ENCODE results near the gene NIPBL. TPM values are rescaled to one million over a fixed set of nuclear protein-coding genes. Genes with fewer than 3 reads are reported as not detected.

Gene NIPBL
- polyA plus RNA-seq, 1 of the 3 experiments (the other 2 are of a cell fraction): 5.2 TPM

DNA sequence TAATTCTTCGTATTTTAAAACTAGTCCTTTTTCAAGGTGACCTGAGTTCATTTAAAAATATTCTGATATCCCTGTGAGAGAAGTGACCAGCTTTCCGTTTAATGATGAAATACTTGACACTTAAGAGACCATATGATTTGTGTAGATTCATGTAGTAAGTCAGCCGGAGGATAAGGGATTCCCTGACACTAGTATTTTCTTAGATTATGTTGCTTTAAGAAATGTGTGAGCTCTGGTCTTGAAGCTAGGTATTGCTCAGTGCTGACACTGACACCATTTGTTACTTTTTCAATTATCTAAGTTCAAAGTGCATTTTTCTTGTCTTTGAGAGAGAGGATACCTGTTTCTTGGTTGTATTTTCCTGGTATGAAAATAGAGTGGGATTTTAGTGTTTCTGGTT, 4.2 kb downstream of the NIPBL start:
- no peaks in the 10 kb centered on the region for H3K9me2 ChIP-seq
- no peak overlapping the region for H2AFZ ChIP-seq (ENCODE audit: low read depth)
- POLR2A ChIA-PET: no interaction called here
- no peaks in the 10 kb centered on the region for H3K27me3 ChIP-seq (ENCODE audit: insufficient read depth)
- 84% methylated on average over 3 of the region's 3 CpGs for WGBS (ENCODE audit: low lambda C conversion rate)
- H3K4me3 ChIP-seq (ENCODE audit: low read depth in 2 of 2, low read length in 1 of 2): no peak overlapping the region
- no peaks in the 10 kb centered on the region for H3K36me3 ChIP-seq (replicated peaks in 1 of 2; ENCODE audit: control insufficient read depth in 1 of 2, insufficient read depth in 2 of 2, low read length in 1 of 2)
- H3K9ac ChIP-seq: no peak overlapping the region
- CTCF ChIA-PET: interaction anchor here (0.9 kb wide), 1 partner anchor 14 kb away, joined by 3 read pairs; no protein-coding TSS in a partner anchor
- H3K9me3 ChIP-seq: no peaks in the 10 kb centered on the region
- peaks cover 0 to 11% of the 10 kb centered on the region in 2 experiments; a peak in 3 of 4 replicates for H3K4me1 ChIP-seq (ENCODE audit: control insufficient read depth in 1 of 2, insufficient read depth in 2 of 2, low read depth in 1 of 2, low read length in 1 of 2)
- DNase-seq: no peak
- H3K79me2 ChIP-seq (ENCODE audit: insufficient read depth): peaks cover 92% of the 10 kb centered on the region
- H3K27ac ChIP-seq (ENCODE audit: low read depth in 2 of 2, low read length in 1 of 2): no peak overlapping the region
- peaks cover 16% of the 10 kb centered on the region for H3F3A ChIP-seq (replicated peaks; ENCODE audit: insufficient read depth)
- H3K4me2 ChIP-seq: no peak overlapping the region
- H4K20me1 ChIP-seq (ENCODE audit: insufficient read depth): peaks cover 82% of the 10 kb centered on the region
- TF ChIP-seq CHD2 (IDR thresholded peaks at IDR 0.05; ENCODE audit: low read length, partially characterized antibody): no peak
- no peak for TF ChIP-seq NFIC (IDR thresholded peaks at IDR 0.05; ENCODE audit: borderline replicate concordance)
- no peak for TF ChIP-seq ELF1 (IDR thresholded peaks at IDR 0.05)
- no peak for TF ChIP-seq POLR2AphosphoS5 (IDR thresholded peaks at IDR 0.05; ENCODE audit: low read depth, low read length)
- TF ChIP-seq RAD21 (IDR thresholded peaks at IDR 0.05; ENCODE audit: low read length): no peak

DNA sequence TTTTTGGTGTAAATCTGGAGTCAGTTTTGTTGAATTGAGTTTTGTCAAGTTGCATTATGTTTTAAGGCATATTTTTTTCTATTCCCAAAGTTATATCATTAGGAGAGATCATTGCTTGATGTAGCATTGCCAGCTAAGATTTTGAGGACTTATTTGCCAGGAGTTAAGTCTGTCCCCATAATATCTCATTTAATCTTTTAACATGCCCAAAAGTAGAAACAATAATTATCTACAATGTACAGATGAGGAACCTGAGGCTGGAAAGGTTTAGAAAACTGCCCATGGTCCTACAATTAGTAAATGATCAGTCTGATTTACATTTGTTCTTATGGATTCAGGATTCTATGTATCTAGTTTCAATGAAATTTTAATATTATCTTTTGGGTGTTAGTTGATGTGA, 4.7 kb downstream of the NIPBL start:
- no peak overlapping the region for H3K9ac ChIP-seq
- no peak overlapping the region for H3K4me3 ChIP-seq (ENCODE audit: low read depth in 2 of 2, low read length in 1 of 2)
- H3K4me1 ChIP-seq (ENCODE audit: control insufficient read depth in 1 of 2, insufficient read depth in 2 of 2, low read depth in 1 of 2, low read length in 1 of 2): peaks cover 0 to 17% of the 10 kb centered on the region in 2 experiments; a peak in 3 of 4 replicates
- H3K9me2 ChIP-seq: no peaks in the 10 kb centered on the region
- no peaks in the 10 kb centered on the region for H3K9me3 ChIP-seq
- ChIA-PET POLR2A (no interaction called here), CTCF (no interaction called here)
- no peaks in the 10 kb centered on the region for H3K27me3 ChIP-seq (ENCODE audit: insufficient read depth)
- H3F3A ChIP-seq (replicated peaks; ENCODE audit: insufficient read depth): peaks cover 11% of the 10 kb centered on the region
- no peak overlapping the region for H2AFZ ChIP-seq (ENCODE audit: low read depth)
- TF ChIP-seq RCOR1 (IDR thresholded peaks at IDR 0.05; ENCODE audit: low read length): no peak
- no peaks in the 10 kb centered on the region for H3K36me3 ChIP-seq (replicated peaks in 1 of 2; ENCODE audit: control insufficient read depth in 1 of 2, insufficient read depth in 2 of 2, low read length in 1 of 2)
- peaks cover 87% of the 10 kb centered on the region for H4K20me1 ChIP-seq (ENCODE audit: insufficient read depth)
- no peak overlapping the region for H3K4me2 ChIP-seq
- no peak for DNase-seq
- no peak overlapping the region for H3K27ac ChIP-seq (ENCODE audit: low read depth in 2 of 2, low read length in 1 of 2)
- peaks cover 96% of the 10 kb centered on the region for H3K79me2 ChIP-seq (ENCODE audit: insufficient read depth)

DNA sequence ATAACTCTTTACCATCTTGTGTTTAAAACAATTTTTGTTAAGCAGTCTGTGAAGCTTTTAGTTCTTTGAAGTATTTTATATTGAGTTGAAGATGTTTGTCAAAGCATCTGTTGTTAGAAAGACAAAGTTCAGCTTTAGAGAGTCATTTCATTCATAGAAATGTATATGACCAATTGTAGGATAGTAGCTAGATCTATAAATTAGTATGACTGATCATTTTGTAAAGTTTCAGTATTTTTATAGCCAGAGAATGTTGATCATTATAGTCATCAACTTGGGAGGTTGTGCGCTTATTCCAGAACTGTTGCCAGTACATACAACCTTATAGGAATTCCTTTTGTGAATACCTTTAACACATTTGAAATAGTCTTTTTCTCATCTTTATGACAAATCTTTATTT, 5.2 kb downstream of the NIPBL start:
- TF ChIP-seq NRF1 (IDR thresholded peaks at IDR 0.05; ENCODE audit: low read depth, low read length) (no peak), RAD21 (IDR thresholded peaks at IDR 0.05; ENCODE audit: low read length) (no peak), TEAD4 (IDR thresholded peaks at IDR 0.05; ENCODE audit: borderline replicate concordance, insufficient read depth) (no peak), EP300 (IDR thresholded peaks at IDR 0.05; ENCODE audit: borderline replicate concordance in 1 of 2, low read depth in 1 of 2, low read length in 1 of 2) (no peak), CHD2 (IDR thresholded peaks at IDR 0.05; ENCODE audit: low read length, partially characterized antibody) (no peak), RFX5 (IDR thresholded peaks at IDR 0.05; ENCODE audit: low read length) (no peak), SMC3 (IDR thresholded peaks at IDR 0.05; ENCODE audit: low read depth, low read length) (no peak), RCOR1 (IDR thresholded peaks at IDR 0.05; ENCODE audit: low read length) (no peak), MXI1 (IDR thresholded peaks at IDR 0.05; ENCODE audit: low read depth, low read length) (no peak), TAF1 (IDR thresholded peaks at IDR 0.05; ENCODE audit: borderline replicate concordance, low read depth, low read length) (no peak), GABPA (IDR thresholded peaks at IDR 0.05; ENCODE audit: low read depth) (no peak), TCF12 (IDR thresholded peaks at IDR 0.05) (no peak)
- TF ChIP-seq, protein P1, sequence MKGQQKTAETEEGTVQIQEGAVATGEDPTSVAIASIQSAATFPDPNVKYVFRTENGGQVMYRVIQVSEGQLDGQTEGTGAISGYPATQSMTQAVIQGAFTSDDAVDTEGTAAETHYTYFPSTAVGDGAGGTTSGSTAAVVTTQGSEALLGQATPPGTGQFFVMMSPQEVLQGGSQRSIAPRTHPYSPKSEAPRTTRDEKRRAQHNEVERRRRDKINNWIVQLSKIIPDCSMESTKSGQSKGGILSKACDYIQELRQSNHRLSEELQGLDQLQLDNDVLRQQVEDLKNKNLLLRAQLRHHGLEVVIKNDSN (IDR thresholded peaks at IDR 0.05; ENCODE audit: borderline replicate concordance, low read depth): no peak
- TF ChIP-seq, protein P2, sequence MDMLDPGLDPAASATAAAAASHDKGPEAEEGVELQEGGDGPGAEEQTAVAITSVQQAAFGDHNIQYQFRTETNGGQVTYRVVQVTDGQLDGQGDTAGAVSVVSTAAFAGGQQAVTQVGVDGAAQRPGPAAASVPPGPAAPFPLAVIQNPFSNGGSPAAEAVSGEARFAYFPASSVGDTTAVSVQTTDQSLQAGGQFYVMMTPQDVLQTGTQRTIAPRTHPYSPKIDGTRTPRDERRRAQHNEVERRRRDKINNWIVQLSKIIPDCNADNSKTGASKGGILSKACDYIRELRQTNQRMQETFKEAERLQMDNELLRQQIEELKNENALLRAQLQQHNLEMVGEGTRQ (IDR thresholded peaks at IDR 0.05; ENCODE audit: borderline replicate concordance, low read depth, low read length): no peak
- TF ChIP-seq, protein P3, sequence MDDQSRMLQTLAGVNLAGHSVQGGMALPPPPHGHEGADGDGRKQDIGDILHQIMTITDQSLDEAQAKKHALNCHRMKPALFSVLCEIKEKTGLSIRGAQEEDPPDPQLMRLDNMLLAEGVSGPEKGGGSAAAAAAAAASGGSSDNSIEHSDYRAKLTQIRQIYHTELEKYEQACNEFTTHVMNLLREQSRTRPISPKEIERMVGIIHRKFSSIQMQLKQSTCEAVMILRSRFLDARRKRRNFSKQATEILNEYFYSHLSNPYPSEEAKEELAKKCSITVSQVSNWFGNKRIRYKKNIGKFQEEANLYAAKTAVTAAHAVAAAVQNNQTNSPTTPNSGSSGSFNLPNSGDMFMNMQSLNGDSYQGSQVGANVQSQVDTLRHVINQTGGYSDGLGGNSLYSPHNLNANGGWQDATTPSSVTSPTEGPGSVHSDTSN (IDR thresholded peaks at IDR 0.05): no peak
- TF ChIP-seq, protein P4, sequence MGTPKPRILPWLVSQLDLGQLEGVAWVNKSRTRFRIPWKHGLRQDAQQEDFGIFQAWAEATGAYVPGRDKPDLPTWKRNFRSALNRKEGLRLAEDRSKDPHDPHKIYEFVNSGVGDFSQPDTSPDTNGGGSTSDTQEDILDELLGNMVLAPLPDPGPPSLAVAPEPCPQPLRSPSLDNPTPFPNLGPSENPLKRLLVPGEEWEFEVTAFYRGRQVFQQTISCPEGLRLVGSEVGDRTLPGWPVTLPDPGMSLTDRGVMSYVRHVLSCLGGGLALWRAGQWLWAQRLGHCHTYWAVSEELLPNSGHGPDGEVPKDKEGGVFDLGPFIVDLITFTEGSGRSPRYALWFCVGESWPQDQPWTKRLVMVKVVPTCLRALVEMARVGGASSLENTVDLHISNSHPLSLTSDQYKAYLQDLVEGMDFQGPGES (IDR thresholded peaks at IDR 0.05; ENCODE audit: low read depth, low read length): no peak
- TF ChIP-seq, protein P5, sequence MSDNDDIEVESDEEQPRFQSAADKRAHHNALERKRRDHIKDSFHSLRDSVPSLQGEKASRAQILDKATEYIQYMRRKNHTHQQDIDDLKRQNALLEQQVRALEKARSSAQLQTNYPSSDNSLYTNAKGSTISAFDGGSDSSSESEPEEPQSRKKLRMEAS (IDR thresholded peaks at IDR 0.05; ENCODE audit: low read depth): no peak
- H3K9me3 ChIP-seq: no peaks in the 10 kb centered on the region
- H3K79me2 ChIP-seq (ENCODE audit: insufficient read depth): peaks cover 100% of the 10 kb centered on the region
- no peak for DNase-seq
- POLR2A ChIA-PET: no interaction called here
- H3K4me1 ChIP-seq (ENCODE audit: control insufficient read depth in 1 of 2, insufficient read depth in 2 of 2, low read depth in 1 of 2, low read length in 1 of 2): peaks cover 0 to 17% of the 10 kb centered on the region in 2 experiments; a peak in 3 of 4 replicates
- H3K9me2 ChIP-seq: no peaks in the 10 kb centered on the region
- CTCF ChIA-PET: no interaction called here
- 93% methylated on average over 1 of the region's 1 CpG for WGBS (ENCODE audit: low lambda C conversion rate)
- peaks cover 92% of the 10 kb centered on the region for H4K20me1 ChIP-seq (ENCODE audit: insufficient read depth)
- H2AFZ ChIP-seq (ENCODE audit: low read depth): no peak overlapping the region
- H3K4me2 ChIP-seq: no peak overlapping the region
- H3F3A ChIP-seq (replicated peaks; ENCODE audit: insufficient read depth): peaks cover 10% of the 10 kb centered on the region
- H3K9ac ChIP-seq: no peak overlapping the region
- H3K27me3 ChIP-seq (ENCODE audit: insufficient read depth): no peaks in the 10 kb centered on the region
- no peak overlapping the region for H3K4me3 ChIP-seq (ENCODE audit: low read depth in 2 of 2, low read length in 1 of 2)
- no peaks in the 10 kb centered on the region for H3K36me3 ChIP-seq (replicated peaks in 1 of 2; ENCODE audit: control insufficient read depth in 1 of 2, insufficient read depth in 2 of 2, low read length in 1 of 2)
- no peak overlapping the region for H3K27ac ChIP-seq (ENCODE audit: low read depth in 2 of 2, low read length in 1 of 2)

Data from SK-N-SH (cell line).